Pulmonary artery endothelial cell (primary cell): ENCODE results near the gene BAHCC1. TPM values are rescaled to one million over a fixed set of nuclear protein-coding genes. Genes with fewer than 3 reads are reported as not detected.

ENCODE experiments used
- DNase-seq: peaks from one replicate; pipeline ENCODE4 v3.0.0-alpha.2; 2011; ENCODE audit warnings: low read depth, low spot score
- total RNA-seq: library from RNA; depleted of rRNA; stranded (reverse); fragments of >200 nt; gene quantifications from 2 replicates; pipeline ENCODE4 v1.2.3, GENCODE V29; 2014

Gene BAHCC1
- total RNA-seq, 1 donor from 2014 or later: 2.8 TPM

GRCh38 chr17:81491761-81492160 lies 96.5 kb downstream of the BAHCC1 start:
- no peak for DNase-seq

GRCh38 chr17:81492202-81492601 lies 96.9 kb downstream of the BAHCC1 start:
- no peak for DNase-seq

GRCh38 chr17:81492706-81493105 lies 97.4 kb downstream of the BAHCC1 start:
- no peak for DNase-seq

- DNase-seq: no peak
These were observed 98.2 kb downstream of the BAHCC1 start for GRCh38 chr17:81493198-81494038.

- no peak for DNase-seq
These were observed 99.5 kb downstream of the BAHCC1 start for GRCh38 chr17:81494626-81495377.

- no peak for DNase-seq
These were observed 103.8 kb downstream of the BAHCC1 start for GRCh38 chr17:81498953-81499600.

- no peak for DNase-seq
These were observed 104.3 kb downstream of the BAHCC1 start for GRCh38 chr17:81499601-81499970.

GRCh38 chr17:81500047-81500446 lies 104.8 kb downstream of the BAHCC1 start:
- DNase-seq: no peak

GRCh38 chr17:81502471-81503017 lies 107.3 kb downstream of the BAHCC1 start:
- no peak for DNase-seq

GRCh38 chr17:81503619-81504018 lies 108.4 kb downstream of the BAHCC1 start:
- no peak for DNase-seq

GRCh38 chr17:81508639-81509206 lies 113.5 kb downstream of the BAHCC1 start:
- DNase-seq: no peak

GRCh38 chr17:81509207-81509971 lies 114.1 kb downstream of the BAHCC1 start:
- no peak for DNase-seq

- DNase-seq: no peak
These were observed 114.9 kb downstream of the BAHCC1 start for GRCh38 chr17:81509972-81510784.

GRCh38 chr17:81510785-81511553 lies 115.7 kb downstream of the BAHCC1 start:
- DNase-seq: no peak

GRCh38 chr17:81511554-81511803 lies 116.2 kb downstream of the BAHCC1 start:
- no peak for DNase-seq

- no peak for DNase-seq
These were observed 116.7 kb downstream of the BAHCC1 start for GRCh38 chr17:81511804-81512561.

- peak; percentile 64 for DNase-seq
These were observed 117.5 kb downstream of the BAHCC1 start, which contains the start of gene ACTG1 for GRCh38 chr17:81512562-81513371. Gene ACTG1 (minus strand): TSS chr17:81512799. CDS start chr17:81512354, 445 bp downstream.

- DNase-seq: no peak
These were observed 118.1 kb downstream of the BAHCC1 start for GRCh38 chr17:81513372-81513752.
